T-cell (primary cell): ENCODE measurements around the gene RAB11FIP3. TPM values are rescaled to one million over a fixed set of nuclear protein-coding genes. Genes with fewer than 3 reads are reported as not detected.
A peak's percentile ranks its signal among the peaks of the same experiment; 100 is the strongest.
"Not testable (repeated sequence)": the region's sequence is repeated elsewhere in the genome, so short reads cannot be mapped to it uniquely, and the experiment has no call there.

ENCODE experiments used
- ATAC-seq, 4 experiments: fragments of 200-7000 bp in 3 of 4; fragments of 150-1000 bp in 1 of 4; cut with Tn5 transposase; replicated peaks in 1 of 4; 1 replicate in 3 of 4; 2 replicates in 1 of 4; pipeline ENCODE4 v1.10.0; 2021; ENCODE audit warnings: moderate library complexity in 3 of 4, mild to moderate bottlenecking in 2 of 4, moderate number of reproducible peaks in 1 of 4
- CTCF ChIA-PET, 2 donors: fragments of 300-600 bp; sonication (Branson Sonifier 250); formaldehyde crosslinking; loops; one replicate each; lab custom pipeline; 2022; ENCODE audit warnings: antibody characterized with exemption in 2 of 2; lab: Charles Lee
- POLR2A ChIA-PET, 2 donors: fragments of 300-600 bp; sonication (Branson Sonifier 250); formaldehyde crosslinking; loops; one replicate each; lab custom pipeline; 2022; ENCODE audit warnings: antibody characterized with exemption in 2 of 2; lab: Charles Lee
- DNase-seq, 35 experiments: peaks; one replicate each; pipeline versions ENCODE4 v3.0.0 to v3.0.0-alpha.2; 2013 to 2023
- H3K27ac ChIP-seq: one replicate; pipeline ENCODE4 v1.5.1; 2013; ENCODE audit warnings: low read length
- H3K27me3 ChIP-seq, 2 experiments: replicated peaks in 1 of 2; 1 replicate in 1 of 2; 2 replicates in 1 of 2; pipeline versions ENCODE4 v1.6.1 to v1.7.0; 2013; ENCODE audit warnings: low read length in 1 of 2, mixed read lengths in 1 of 2; ENCODE audit not compliant: control insufficient read depth in 2 of 2, insufficient read depth in 2 of 2; ENCODE audit errors: extremely low read depth in 1 of 2
- H3K36me3 ChIP-seq, 2 donors: 1 replicate in 1 of 2; 2 replicates in 1 of 2; pipeline versions ENCODE4 v1.6.1 to v1.7.0; 2013; ENCODE audit warnings: low read length in 1 of 2; ENCODE audit not compliant: control insufficient read depth in 2 of 2, insufficient read depth in 1 of 2; ENCODE audit errors: extremely low read depth in 1 of 2
- H3K4me1 ChIP-seq, 2 experiments: 1 replicate in 1 of 2; 2 replicates in 1 of 2; pipeline versions ENCODE4 v1.6.1 to v1.7.0; 2013; ENCODE audit warnings: low read length in 2 of 2, mixed read lengths in 1 of 2; ENCODE audit not compliant: insufficient read depth in 2 of 2, control insufficient read depth in 1 of 2; ENCODE audit errors: extremely low read depth in 1 of 2
- H3K4me3 ChIP-seq, 2 donors: 1 replicate in 1 of 2; 2 replicates in 1 of 2; pipeline versions ENCODE4 v1.5.1 to v1.7.0; 2013; ENCODE audit warnings: mild to moderate bottlenecking in 2 of 2, low read length in 1 of 2, moderate library complexity in 1 of 2; ENCODE audit not compliant: control insufficient read depth in 1 of 2; ENCODE audit errors: extremely low read depth in 1 of 2
- H3K9me3 ChIP-seq: 2 replicates; pipeline ENCODE4 v1.7.0; 2013
- H3K27ac Mint-ChIP-seq, 2 donors: one replicate each; pipeline ENCODE4 v1.8.0; 2020 to 2021; ENCODE audit warnings: mild to moderate bottlenecking in 2 of 2, mixed read lengths in 2 of 2
- H3K27me3 Mint-ChIP-seq, 2 donors: one replicate each; pipeline ENCODE4 v1.8.0; 2021 to 2022; ENCODE audit warnings: mixed read lengths in 2 of 2
- H3K36me3 Mint-ChIP-seq: one replicate; pipeline ENCODE4 v1.8.0; 2021; ENCODE audit warnings: mixed read lengths
- H3K4me1 Mint-ChIP-seq, 3 donors: one replicate each; pipeline ENCODE4 v1.8.0; 2020 to 2022; ENCODE audit warnings: mixed read lengths in 3 of 3, mild to moderate bottlenecking in 1 of 3
- H3K4me3 Mint-ChIP-seq, 3 donors: one replicate each; pipeline ENCODE4 v1.8.0; 2020 to 2022; ENCODE audit warnings: mild to moderate bottlenecking in 3 of 3, mixed read lengths in 3 of 3, moderate library complexity in 3 of 3
- H3K9me3 Mint-ChIP-seq, 3 donors: one replicate each; pipeline ENCODE4 v1.8.0; 2020 to 2022; ENCODE audit warnings: mixed read lengths in 3 of 3
- WGBS: methylation state at CpG from one replicate; pipeline ENCODE4 v1.1.5; 2013; ENCODE audit warnings: missing lambda C conversion rate; ENCODE audit not compliant: insufficient coverage; 5-methylcytosine and 5-hydroxymethylcytosine counted together
- total RNA-seq, 35 experiments: library from RNA in 6 of 35; stranded (reverse) in 6 of 35; fragments of 120-200 nt in 1 of 35; gene quantifications; one replicate each; pipeline versions ENCODE4 v1.2.1 to v1.2.4 and lab custom pipeline; 2013 to 2026

RAB11FIP3 gene
- total RNA-seq, 5 donors from 2014 or later (not counting 1 experiment from before 2014, with no cell fraction given), result 36.9 to 49.0 (median 44.1) TPM

DNA sequence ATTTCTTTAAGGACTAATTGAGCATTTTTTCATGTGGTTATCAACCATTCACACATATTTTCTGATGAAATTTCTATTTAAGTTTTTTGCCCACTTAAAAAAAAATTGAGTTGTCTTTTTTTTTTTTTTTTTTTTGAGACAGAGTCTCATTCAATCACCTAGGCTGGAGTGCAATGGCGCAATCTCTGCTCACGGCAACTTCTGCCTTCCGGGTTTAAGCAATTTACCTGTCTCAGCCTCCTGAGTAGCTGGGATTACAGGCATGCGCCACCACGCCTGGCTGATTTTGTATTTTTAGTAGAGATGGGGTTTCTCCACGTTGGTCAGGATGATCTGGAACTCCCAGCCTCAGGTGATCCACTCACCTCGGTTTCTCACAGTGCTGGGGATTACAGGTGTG lies 34.3 kb downstream of the RAB11FIP3 start:
- H3K36me3 Mint-ChIP-seq, result peaks cover 12% of the 10 kb centered on the region
- ATAC-seq (no peak), DNase-seq (no peak)
- Histone ChIP-seq H3K4me1 (no peaks in the 10 kb centered on the region), H3K27me3 (no peaks in the 10 kb centered on the region), H3K27ac (no peak overlapping the region), H3K9me3 (no peaks in the 10 kb centered on the region), H3K4me3 (no peak overlapping the region), H3K36me3 (peaks cover 6 to 15% of the 10 kb centered on the region in 2 donors)
- no peak overlapping the region for H3K27ac Mint-ChIP-seq
- H3K4me1 Mint-ChIP-seq, result peaks cover 2 to 5% (median 4%) of the 10 kb centered on the region in 3 donors
- ChIA-PET POLR2A (no interaction called here), CTCF (no interaction called here)
- no peaks in the 10 kb centered on the region for H3K27me3 Mint-ChIP-seq
- WGBS, result no CpG with 5 or more reads among the region's 7 CpGs
- no peak overlapping the region for H3K4me3 Mint-ChIP-seq
- H3K9me3 Mint-ChIP-seq, result no peaks in the 10 kb centered on the region

DNA sequence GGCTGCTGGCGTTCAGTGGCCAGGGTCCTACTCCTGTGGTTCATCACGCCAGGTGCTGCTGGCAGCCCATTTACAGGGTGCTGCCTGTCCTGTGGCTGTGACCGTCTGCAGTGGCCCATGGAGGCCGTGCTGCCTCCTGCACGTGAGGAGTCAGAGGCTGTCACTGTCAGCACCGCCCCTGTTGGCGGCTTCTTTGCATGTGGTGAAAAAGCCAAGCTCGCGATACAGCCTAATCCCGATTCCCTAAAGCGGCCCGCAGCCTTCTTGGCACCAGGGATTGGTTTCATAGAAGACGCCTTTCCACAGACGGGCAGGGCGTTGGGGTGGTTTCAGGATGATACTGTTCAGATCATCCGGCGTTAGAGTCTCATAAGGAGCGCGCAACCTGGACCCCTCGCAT lies 35.3 kb downstream of the RAB11FIP3 start:
- CTCF ChIA-PET, result interaction anchor here in 1 of 2 donors (0.6 kb wide), 1 partner anchor 11 kb away, joined by 3 read pairs; no protein-coding TSS in a partner anchor
- no peak overlapping the region for H3K4me3 ChIP-seq
- Mint-ChIP-seq H3K9me3 (no peaks in the 10 kb centered on the region), H3K36me3 (peaks cover 12% of the 10 kb centered on the region), H3K27me3 (no peaks in the 10 kb centered on the region), H3K4me1 (peaks cover 2 to 5% (median 4%) of the 10 kb centered on the region in 3 donors), H3K4me3 (no peak overlapping the region), H3K27ac (no peak overlapping the region)
- H3K9me3 ChIP-seq, result no peaks in the 10 kb centered on the region
- WGBS, result 96% methylated on average over 18 of the region's 20 CpGs
- no peaks in the 10 kb centered on the region for H3K27me3 ChIP-seq
- POLR2A ChIA-PET, result no interaction called here
- H3K27ac ChIP-seq, result no peak overlapping the region
- peaks cover 6 to 15% of the 10 kb centered on the region in 2 donors for H3K36me3 ChIP-seq
- DNase-seq (no peak), ATAC-seq (no peak)
- H3K4me1 ChIP-seq, result no peaks in the 10 kb centered on the region

DNA sequence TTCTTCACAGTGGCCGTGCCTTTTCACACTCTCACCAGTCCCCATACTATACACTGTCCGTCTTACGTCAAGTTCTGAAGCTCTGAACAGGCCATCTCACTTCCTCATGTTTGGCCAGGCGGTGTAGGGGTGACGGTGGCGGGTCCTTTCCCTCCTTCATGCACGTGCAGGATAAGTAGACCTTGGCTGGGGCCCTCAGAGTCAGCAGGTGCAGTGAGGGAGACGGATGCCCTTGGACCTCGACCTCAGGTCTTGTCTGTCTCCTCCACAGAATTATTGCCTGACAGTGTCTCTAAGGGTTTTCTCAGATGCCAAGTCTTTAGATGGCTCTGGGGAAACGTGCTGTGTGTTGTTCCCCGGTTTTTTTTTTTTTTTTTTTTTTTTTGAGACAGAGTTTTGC lies 37.6 kb downstream of the RAB11FIP3 start:
- Mint-ChIP-seq H3K27ac (no peak overlapping the region), H3K9me3 (no peaks in the 10 kb centered on the region), H3K27me3 (no peaks in the 10 kb centered on the region), H3K36me3 (peaks cover 12% of the 10 kb centered on the region), H3K4me3 (no peak overlapping the region), H3K4me1 (peaks cover 0 to 5% (median 4%) of the 10 kb centered on the region in 3 donors)
- Histone ChIP-seq H3K4me3 (no peak overlapping the region), H3K36me3 (peaks cover 6 to 15% of the 10 kb centered on the region in 2 donors), H3K27ac (no peak overlapping the region), H3K27me3 (no peaks in the 10 kb centered on the region), H3K9me3 (no peaks in the 10 kb centered on the region), H3K4me1 (no peaks in the 10 kb centered on the region)
- ChIA-PET CTCF (no interaction called here), POLR2A (no interaction called here)
- WGBS, result no CpG with 5 or more reads among the region's 11 CpGs
- ATAC-seq (no peak), DNase-seq (no peak)

DNA sequence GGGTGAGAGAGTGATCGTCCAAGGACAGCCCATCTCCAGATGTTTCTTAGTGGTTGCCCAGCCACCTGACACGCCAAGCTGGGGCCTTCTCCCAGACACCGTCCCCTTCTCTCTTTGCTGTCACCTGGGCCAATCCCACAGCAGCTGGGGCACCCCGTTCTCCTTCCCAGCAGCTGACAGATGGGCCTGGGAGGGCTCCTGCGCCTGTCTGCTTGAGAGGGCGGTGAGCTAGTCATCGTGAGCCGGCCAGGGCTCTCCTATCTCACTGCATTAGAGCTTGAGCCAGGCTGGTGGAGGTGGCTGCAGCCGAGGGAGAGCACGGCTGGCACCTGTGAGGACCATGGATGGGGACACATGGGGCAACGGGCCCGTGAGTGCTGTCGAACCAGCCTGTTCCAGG lies 41.2 kb downstream of the RAB11FIP3 start:
- Mint-ChIP-seq H3K4me1 (peaks cover 0 to 2% (median 0%) of the 10 kb centered on the region in 3 donors), H3K36me3 (peaks cover 11% of the 10 kb centered on the region), H3K9me3 (no peaks in the 10 kb centered on the region), H3K27me3 (no peaks in the 10 kb centered on the region), H3K4me3 (no peak overlapping the region), H3K27ac (no peak overlapping the region)
- POLR2A ChIA-PET, result no interaction called here
- Histone ChIP-seq H3K27me3 (no peaks in the 10 kb centered on the region), H3K4me3 (no peak overlapping the region), H3K9me3 (no peaks in the 10 kb centered on the region), H3K36me3 (peaks cover 8 to 19% of the 10 kb centered on the region in 2 donors), H3K4me1 (no peaks in the 10 kb centered on the region), H3K27ac (no peak overlapping the region)
- no peak for ATAC-seq
- 92% methylated on average over 10 of the region's 13 CpGs for WGBS
- CTCF ChIA-PET, result no interaction called here
- no peak for DNase-seq

DNA sequence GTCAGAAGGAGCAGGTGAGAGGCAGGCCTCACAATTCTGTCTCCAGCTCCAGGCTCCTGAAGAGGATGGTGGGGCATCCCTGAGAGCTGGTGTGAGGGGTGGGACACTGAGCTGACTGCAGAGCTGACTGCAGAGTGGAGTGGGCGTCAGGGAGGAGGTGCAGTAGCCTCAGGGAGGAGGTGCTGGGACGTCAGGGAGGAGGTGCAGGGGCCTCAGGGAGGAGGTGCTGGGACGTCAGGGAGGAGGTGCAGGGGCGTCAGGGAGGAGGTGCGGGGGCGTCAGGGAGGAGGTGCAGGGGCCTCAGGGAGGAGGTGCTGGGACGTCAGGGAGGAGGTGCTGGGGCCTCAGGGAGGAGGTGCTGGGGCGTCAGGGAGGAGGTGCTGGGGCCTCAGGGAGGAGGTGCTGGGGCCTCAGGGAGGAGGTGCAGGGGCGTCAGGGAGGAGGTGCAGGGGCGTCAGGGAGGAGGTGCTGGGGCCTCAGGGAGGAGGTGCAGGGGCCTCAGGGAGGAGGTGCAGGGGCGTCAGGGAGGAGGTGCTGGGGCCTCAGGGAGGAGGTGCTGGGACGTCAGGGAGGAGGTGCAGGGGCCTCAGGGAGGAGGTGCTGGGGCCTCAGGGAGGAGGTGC lies 41.9 kb downstream of the RAB11FIP3 start:
- H3K4me3 Mint-ChIP-seq, H3K9me3 ChIP-seq, DNase-seq, H3K4me3 ChIP-seq, H3K9me3 Mint-ChIP-seq, POLR2A ChIA-PET, H3K27me3 Mint-ChIP-seq, H3K27me3 ChIP-seq, H3K4me1 Mint-ChIP-seq, H3K27ac ChIP-seq, CTCF ChIA-PET, H3K36me3 Mint-ChIP-seq, ATAC-seq, H3K27ac Mint-ChIP-seq, H3K4me1 ChIP-seq: not testable (repeated sequence)
- H3K36me3 ChIP-seq, result peaks cover 10 to 19% of the 10 kb centered on the region in 2 donors
- 54% methylated on average over 12 of the region's 12 CpGs for WGBS

DNA sequence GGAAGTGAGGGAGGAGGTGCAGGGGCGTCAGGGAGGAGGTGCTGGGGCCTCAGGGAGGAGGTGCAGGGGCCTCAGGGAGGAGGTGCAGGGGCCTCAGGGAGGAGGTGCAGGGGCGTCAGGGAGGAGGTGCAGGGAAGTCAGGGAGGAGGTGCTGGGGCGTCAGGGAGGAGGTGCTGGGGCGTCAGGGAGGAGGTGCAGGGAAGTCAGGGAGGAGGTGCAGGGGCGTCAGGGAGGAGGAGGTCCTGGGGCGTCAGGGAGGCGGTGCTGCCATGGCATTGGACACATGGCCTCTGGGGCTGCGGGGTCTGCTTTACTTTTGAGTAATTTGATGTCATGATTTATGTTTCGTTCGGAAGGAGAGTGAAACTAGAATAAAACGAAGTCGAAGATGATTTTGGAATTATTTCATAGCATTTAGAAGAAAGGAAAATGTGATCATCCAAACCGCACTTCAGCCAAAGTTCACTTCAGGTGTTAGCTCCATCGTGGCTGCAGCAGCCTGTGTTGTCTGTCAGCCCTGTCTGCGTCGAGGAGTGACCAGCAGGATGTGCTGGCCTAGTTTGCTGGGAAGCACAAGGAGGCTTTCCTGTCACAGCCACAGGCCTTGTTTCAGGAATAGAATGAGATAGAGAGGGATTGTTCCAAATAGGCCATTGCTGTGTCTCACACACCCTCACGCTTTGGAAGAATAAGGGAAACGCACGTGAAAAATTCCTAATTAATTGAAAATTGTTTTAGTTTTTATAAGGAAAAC lies 42.8 kb downstream of the RAB11FIP3 start:
- H3K9me3 ChIP-seq, result no peaks in the 10 kb centered on the region
- H3K4me3 ChIP-seq, result no peak overlapping the region
- H3K4me1 Mint-ChIP-seq, result peaks cover 0 to 2% (median 0%) of the 10 kb centered on the region in 3 donors
- no peak overlapping the region for H3K27ac ChIP-seq
- no peak overlapping the region for H3K27ac Mint-ChIP-seq
- ChIA-PET POLR2A (no interaction called here), CTCF (no interaction called here)
- peaks cover 6% of the 10 kb centered on the region for H3K36me3 Mint-ChIP-seq
- WGBS, result 82% methylated on average over 13 of the region's 19 CpGs
- H3K4me3 Mint-ChIP-seq, result no peak overlapping the region
- H3K9me3 Mint-ChIP-seq, result no peaks in the 10 kb centered on the region
- H3K27me3 ChIP-seq, result no peaks in the 10 kb centered on the region
- DNase-seq (peak in 1 of 35 experiments; percentile 20), ATAC-seq (no peak)
- no peaks in the 10 kb centered on the region for H3K4me1 ChIP-seq
- H3K36me3 ChIP-seq, result peaks cover 9 to 17% of the 10 kb centered on the region in 2 donors
- no peaks in the 10 kb centered on the region for H3K27me3 Mint-ChIP-seq
